PC-3 (cell line): Measurements from ENCODE around the gene GOSR1. TPM values are rescaled to one million over a fixed set of nuclear protein-coding genes. Genes with fewer than 3 reads are reported as not detected.
"Not testable (repeated sequence)": the region's sequence is repeated elsewhere in the genome, so short reads cannot be mapped to it uniquely, and the experiment has no call there.

Experiments used
- ATAC-seq: fragments of 200-7000 bp; cut with Tn5 transposase; 2 replicates; pipeline ENCODE4 v1.9.1; 2020; ENCODE audit warnings: mild to moderate bottlenecking, moderate library complexity
- BruUV-seq: library from RNA; stranded (reverse); fragments of 400-500 nt; replicated peaks from 2 replicates; lab custom pipeline; 2021; lab: Mats Ljungman, UMichigan
- CTCF ChIA-PET: fragments of 300-600 bp; sonication (Branson Sonifier 250); formaldehyde crosslinking; loops from one replicate; lab custom pipeline; 2022; ENCODE audit warnings: antibody characterized with exemption; lab: Charles Lee
- POLR2A ChIA-PET: fragments of 300-600 bp; sonication (Branson Sonifier 250); formaldehyde crosslinking; loops from one replicate; lab custom pipeline; 2022; ENCODE audit warnings: antibody characterized with exemption; ENCODE audit not compliant: unreplicated experiment; lab: Charles Lee
- DNase-seq: peaks from one replicate; pipeline ENCODE4 v3.0.0-alpha.2; 2015
- H2AFZ ChIP-seq: fragments of 300-600 bp; sonication (generic); 2 replicates; pipeline ENCODE4 v1.6.0; 2016; ENCODE audit warnings: antibody characterized with exemption, low read length
- H3F3A ChIP-seq: fragments of 300-600 bp; sonication (generic); one replicate; pipeline ENCODE4 v1.6.0; 2017; ENCODE audit warnings: antibody characterized with exemption, low read length, control low read depth, mild to moderate bottlenecking; ENCODE audit not compliant: unreplicated experiment
- H3K27ac ChIP-seq: fragments of 300-600 bp; sonication (generic); 2 replicates; pipeline ENCODE4 v1.5.1; 2016; ENCODE audit warnings: mild to moderate bottlenecking, low read length
- H3K27me3 ChIP-seq: fragments of 300-600 bp; sonication (generic); 2 replicates; pipeline ENCODE4 v1.6.1; 2016; ENCODE audit warnings: low read length, mixed read lengths
- H3K36me3 ChIP-seq: fragments of 300-600 bp; sonication (generic); 2 replicates; pipeline ENCODE4 v1.6.1; 2016; ENCODE audit warnings: low read depth, mixed run types, low read length, mixed read lengths
- H3K4me1 ChIP-seq: fragments of 300-600 bp; sonication (generic); 2 replicates; pipeline ENCODE4 v1.5.1; 2016; ENCODE audit warnings: low read length; ENCODE audit not compliant: insufficient read depth
- H3K4me2 ChIP-seq: fragments of 300-600 bp; sonication (generic); 2 replicates; pipeline ENCODE4 v1.6.0; 2016; ENCODE audit warnings: low read length
- H3K4me3 ChIP-seq: fragments of 300-600 bp; sonication (generic); 2 replicates; pipeline ENCODE4 v1.5.1; 2016; ENCODE audit warnings: mild to moderate bottlenecking, low read length, mixed read lengths
- H3K79me2 ChIP-seq: fragments of 300-600 bp; sonication (generic); 2 replicates; pipeline ENCODE4 v1.6.1; 2017; ENCODE audit warnings: low read length, mixed read lengths
- H3K9ac ChIP-seq: fragments of 300-600 bp; sonication (generic); 2 replicates; pipeline ENCODE4 v1.6.0; 2016; ENCODE audit warnings: mild to moderate bottlenecking, low read length
- H3K9me2 ChIP-seq: fragments of 300-600 bp; sonication (generic); replicated peaks from 2 replicates; pipeline ENCODE4 v1.6.1; 2016; ENCODE audit warnings: mixed run types, low read length, mixed read lengths
- H3K9me3 ChIP-seq: fragments of 300-600 bp; sonication (generic); 2 replicates; pipeline ENCODE4 v1.6.1; 2016; ENCODE audit warnings: low read length, mixed read lengths
- H4K20me1 ChIP-seq: fragments of 300-600 bp; sonication (generic); 2 replicates; pipeline ENCODE4 v1.6.1; 2016; ENCODE audit warnings: low read length, mixed read lengths
- EZH2 ChIP-seq: fragments of 300-600 bp; sonication (generic); IDR thresholded peaks from one replicate; pipeline ENCODE4 v1.6.1; 2017; ENCODE audit warnings: antibody characterized with exemption, mild to moderate bottlenecking, low read length; ENCODE audit not compliant: unreplicated experiment
- EZH2phosphoT487 ChIP-seq: fragments of 300-600 bp; sonication (generic); IDR thresholded peaks from 2 replicates; pipeline ENCODE4 v1.6.1; 2018; ENCODE audit warnings: mild to moderate bottlenecking, antibody characterized with exemption, low read length, borderline replicate concordance
- intact Hi-C: fragments of 100-400 bp; cut with micrococcal nuclease; formaldehyde crosslinking; loops from 2 replicates; pipeline ENCODE4 v1.9.0; 2023
- total RNA-seq: library from RNA; depleted of rRNA; stranded (reverse); fragments of >200 nt; gene quantifications from 2 replicates; pipeline ENCODE4 v1.2.3, GENCODE V29; 2014
- TF ChIP-seq, protein P1 (sequence below): fragments of 300-600 bp; sonication (generic); conservative IDR thresholded peaks from 2 replicates; pipeline ENCODE4 v1.5.1; 2017; ENCODE audit warnings: antibody characterized with exemption, low read depth, mild to moderate bottlenecking, low read length

Gene GOSR1
- total RNA-seq, 1 experiment from 2014 or later = 22.2 TPM

DNA sequence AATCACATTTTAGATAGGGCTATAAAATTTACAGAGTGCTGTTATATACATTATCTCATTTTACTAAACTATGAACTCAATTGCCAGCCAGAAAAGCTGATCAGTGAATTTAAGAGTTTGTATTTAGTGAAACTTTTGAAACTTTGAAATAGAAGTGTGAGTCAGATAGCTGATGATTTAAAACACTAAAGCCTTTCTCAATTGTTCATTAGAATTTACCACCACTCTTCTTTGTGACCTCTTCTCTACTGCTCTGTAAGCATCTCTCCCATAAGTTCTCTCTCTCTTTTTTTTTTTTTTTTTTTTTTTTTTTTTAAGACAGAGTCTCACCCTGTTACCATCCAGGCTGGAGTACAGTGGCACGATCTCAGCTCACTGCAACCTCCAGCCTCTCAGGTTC, 43.7 kb downstream of the GOSR1 start:
- ATAC-seq = no peak
- no peak overlapping the region for H3K9ac ChIP-seq
- POLR2A ChIA-PET = no interaction called here

DNA sequence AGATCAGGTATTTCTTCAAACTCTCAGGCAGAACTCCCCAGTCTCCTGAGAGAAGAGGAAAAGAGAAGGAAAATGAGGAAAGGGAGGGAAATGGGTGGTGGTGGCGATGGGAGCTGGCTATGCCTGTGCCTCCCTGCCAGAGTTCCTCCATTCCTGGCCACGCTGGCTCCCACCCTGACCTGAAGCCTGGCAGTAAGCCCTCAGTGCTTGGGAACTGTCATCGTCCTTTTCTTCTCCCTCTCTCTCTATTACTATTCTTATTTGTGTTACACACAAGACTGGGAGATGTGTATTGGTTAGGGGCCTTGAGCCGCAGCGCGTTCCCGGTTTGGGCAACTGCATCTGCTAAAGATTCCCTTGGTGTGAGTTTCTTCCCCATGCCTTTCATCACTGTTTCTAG, 44.6 kb downstream of the GOSR1 start:
- intact Hi-C loops = no loop called here
- Histone ChIP-seq H3K36me3 (peaks cover 10% of the 10 kb centered on the region; the same call in 1 of the 2 replicates), H3K27ac (no peak overlapping the region), H3K79me2 (no peaks in the 10 kb centered on the region), H3K9me2 (no peaks in the 10 kb centered on the region), H3F3A (no peaks in the 10 kb centered on the region), H3K9me3 (no peaks in the 10 kb centered on the region), H3K9ac (no peak overlapping the region), H4K20me1 (no peaks in the 10 kb centered on the region), H3K4me2 (no peak overlapping the region), H3K4me1 (no peaks in the 10 kb centered on the region), H3K27me3 (no peaks in the 10 kb centered on the region), H2AFZ (no peak overlapping the region), H3K4me3 (no peak overlapping the region)
- no peak for ATAC-seq
- no TSS peak for BruUV-seq
- TF ChIP-seq, protein P1, sequence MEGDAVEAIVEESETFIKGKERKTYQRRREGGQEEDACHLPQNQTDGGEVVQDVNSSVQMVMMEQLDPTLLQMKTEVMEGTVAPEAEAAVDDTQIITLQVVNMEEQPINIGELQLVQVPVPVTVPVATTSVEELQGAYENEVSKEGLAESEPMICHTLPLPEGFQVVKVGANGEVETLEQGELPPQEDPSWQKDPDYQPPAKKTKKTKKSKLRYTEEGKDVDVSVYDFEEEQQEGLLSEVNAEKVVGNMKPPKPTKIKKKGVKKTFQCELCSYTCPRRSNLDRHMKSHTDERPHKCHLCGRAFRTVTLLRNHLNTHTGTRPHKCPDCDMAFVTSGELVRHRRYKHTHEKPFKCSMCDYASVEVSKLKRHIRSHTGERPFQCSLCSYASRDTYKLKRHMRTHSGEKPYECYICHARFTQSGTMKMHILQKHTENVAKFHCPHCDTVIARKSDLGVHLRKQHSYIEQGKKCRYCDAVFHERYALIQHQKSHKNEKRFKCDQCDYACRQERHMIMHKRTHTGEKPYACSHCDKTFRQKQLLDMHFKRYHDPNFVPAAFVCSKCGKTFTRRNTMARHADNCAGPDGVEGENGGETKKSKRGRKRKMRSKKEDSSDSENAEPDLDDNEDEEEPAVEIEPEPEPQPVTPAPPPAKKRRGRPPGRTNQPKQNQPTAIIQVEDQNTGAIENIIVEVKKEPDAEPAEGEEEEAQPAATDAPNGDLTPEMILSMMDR = no peak
- TF ChIP-seq EZH2 (no peak), EZH2phosphoT487 (no peak)
- DNase-seq = no peak
- CTCF ChIA-PET = no interaction called here
- POLR2A ChIA-PET = no interaction called here

More for the DNA sequence above, 43.7 kb downstream of the GOSR1 start:
- no peaks in the 10 kb centered on the region for H3K9me3 ChIP-seq
- CTCF ChIA-PET = no interaction called here
- no peaks in the 10 kb centered on the region for H4K20me1 ChIP-seq
- H2AFZ ChIP-seq = no peak overlapping the region
- BruUV-seq = no TSS peak
- TF ChIP-seq, protein P1 = no peak
- TF ChIP-seq EZH2phosphoT487 = no peak
- TF ChIP-seq EZH2 = no peak
- H3K27ac ChIP-seq = no peak overlapping the region
- H3K9me2 ChIP-seq = no peaks in the 10 kb centered on the region
- peaks cover 10% of the 10 kb centered on the region; the same call in 1 of the 2 replicates for H3K36me3 ChIP-seq
- no peak overlapping the region for H3K4me2 ChIP-seq
- H3K27me3 ChIP-seq = no peaks in the 10 kb centered on the region
- intact Hi-C loops = no loop called here
- H3K4me3 ChIP-seq = no peak overlapping the region
- no peaks in the 10 kb centered on the region for H3K79me2 ChIP-seq
- no peaks in the 10 kb centered on the region for H3F3A ChIP-seq
- H3K4me1 ChIP-seq = no peaks in the 10 kb centered on the region
- DNase-seq = no peak

DNA sequence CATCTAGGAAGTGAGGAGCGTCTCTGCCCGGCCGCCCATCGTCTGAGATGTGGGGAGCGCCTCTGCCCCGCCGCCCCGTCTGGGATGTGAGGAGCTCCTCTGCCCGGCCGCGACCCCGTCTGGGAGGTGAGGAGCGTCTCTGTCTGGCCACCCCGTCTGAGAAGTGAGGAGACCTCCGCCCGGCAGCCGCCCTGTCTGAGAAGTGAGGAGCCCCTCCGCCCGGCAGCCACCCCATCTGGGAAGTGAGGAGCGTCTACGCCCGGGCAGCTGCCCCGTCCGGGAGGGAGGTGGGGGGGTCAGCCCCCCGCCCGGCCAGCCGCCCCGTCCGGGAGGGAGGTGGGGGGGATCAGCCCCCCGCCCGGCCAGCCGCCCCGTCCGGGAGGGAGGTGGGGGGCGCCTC, 46.0 kb downstream of the GOSR1 start:
- H2AFZ ChIP-seq, H3K4me1 ChIP-seq, CTCF ChIA-PET, H3K4me3 ChIP-seq, H4K20me1 ChIP-seq, H3K36me3 ChIP-seq, H3K9ac ChIP-seq, H3K27ac ChIP-seq, H3K79me2 ChIP-seq, H3K27me3 ChIP-seq, ATAC-seq, intact Hi-C loops, H3K4me2 ChIP-seq, POLR2A ChIA-PET, H3F3A ChIP-seq, H3K9me2 ChIP-seq, DNase-seq, BruUV-seq, H3K9me3 ChIP-seq: not testable (repeated sequence)
